Measurements from ENCODE around the gene HMGXB4. TPM values are rescaled to one million over a fixed set of nuclear protein-coding genes. Genes with fewer than 3 reads are reported as not detected.
"Not testable (repeated sequence)": the region's sequence is repeated elsewhere in the genome, so short reads cannot be mapped to it uniquely, and the experiment has no call there.

The HMGXB4 gene
- total RNA-seq, 4 donors from 2014 or later: 13.8 to 24.7 (median 19.9) TPM

GRCh38 chr22:35230839-35231584 is 26.3 kb upstream of the HMGXB4 start:
- no peak for DNase-seq
- WGBS, 2 donors: 43 to 55% methylated on average over 16 of the region's 16 CpGs
- intact Hi-C loops (cut with DNase I): no loop called here
- no peaks in the 10 kb centered on the region for H3K9me3 ChIP-seq
- no peak overlapping the region for H3K4me3 ChIP-seq (replicated peaks in 1 of 3)
- TF ChIP-seq POLR2A (IDR thresholded peaks at IDR 0.05) (no peak), CTCF (IDR thresholded peaks at IDR 0.05) (no peak)
- H3K27ac ChIP-seq: no peak overlapping the region
- H3K4me1 ChIP-seq: peaks cover 0 to 7% of the 10 kb centered on the region in 2 donors
- H3K36me3 ChIP-seq: no peaks in the 10 kb centered on the region
- H3K27me3 ChIP-seq: no peaks in the 10 kb centered on the region

DNA sequence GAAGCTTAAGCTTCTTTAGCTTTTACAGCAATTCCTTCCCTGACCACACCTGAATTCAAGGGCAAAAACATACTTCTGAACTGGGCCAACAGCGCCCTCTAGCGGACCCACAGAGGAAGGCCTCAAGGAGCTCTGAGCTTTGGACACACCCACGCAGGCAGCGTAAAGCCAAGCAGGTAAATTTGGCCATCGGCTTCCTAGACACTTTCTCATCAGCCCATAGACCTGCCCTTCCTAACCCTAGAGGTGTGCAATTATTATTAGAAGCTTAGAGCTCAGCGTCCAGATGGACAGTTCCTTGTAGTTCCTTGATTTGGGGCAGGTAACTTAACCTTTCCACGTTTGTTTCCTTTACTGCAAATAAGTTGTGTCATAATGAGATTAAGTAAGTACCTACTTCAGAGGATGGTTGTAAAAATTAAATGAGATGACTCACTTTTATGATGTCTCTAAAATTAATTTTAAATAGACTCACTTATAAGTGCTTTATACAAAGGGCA is 25.7 kb upstream of the HMGXB4 start:
- H3K4me1 ChIP-seq: peaks cover 0 to 7% of the 10 kb centered on the region in 2 donors
- DNase-seq: peak; percentile 68 to 83
- no peaks in the 10 kb centered on the region for H3K27me3 ChIP-seq
- peak; percentile 82 to 97 (median 86) for TF ChIP-seq CTCF (IDR thresholded peaks at IDR 0.05)
- no peak for TF ChIP-seq POLR2A (IDR thresholded peaks at IDR 0.05)
- H3K4me3 ChIP-seq (replicated peaks in 1 of 3): no peak overlapping the region
- H3K9me3 ChIP-seq: no peaks in the 10 kb centered on the region
- WGBS, 2 donors: 15% methylated on average over 7 of the region's 7 CpGs
- no peaks in the 10 kb centered on the region for H3K36me3 ChIP-seq
- H3K27ac ChIP-seq: no peak overlapping the region
- intact Hi-C loops (cut with DNase I): no loop called here

DNA sequence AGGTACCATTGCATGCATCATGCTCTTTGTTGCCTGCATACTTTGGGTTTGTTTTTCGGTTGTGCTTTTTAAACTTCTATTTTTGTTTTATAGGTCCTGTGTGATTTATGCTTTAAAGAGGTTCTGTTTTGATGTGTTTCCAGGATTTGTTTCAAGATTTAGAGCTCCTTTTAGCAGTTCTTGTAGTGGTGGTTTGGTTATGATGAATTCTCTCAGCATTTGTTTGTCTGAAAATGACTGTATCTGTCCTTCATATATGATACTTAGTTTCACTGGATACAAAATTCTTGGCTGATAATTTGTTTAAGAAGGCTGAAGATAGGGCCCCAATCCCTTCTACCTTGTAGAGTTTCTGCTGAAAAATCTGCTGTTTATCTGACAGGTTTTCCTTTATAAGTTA is 18.5 kb upstream of the HMGXB4 start:
- H3K27ac ChIP-seq; H3K4me1 ChIP-seq; intact Hi-C loops (cut with DNase I); H3K36me3 ChIP-seq; DNase-seq; H3K9me3 ChIP-seq; H3K27me3 ChIP-seq; H3K4me3 ChIP-seq (replicated peaks in 1 of 3): not testable (repeated sequence)
- 88 to 100% methylated on average over 1 of the region's 1 CpG for WGBS, 2 donors

DNA sequence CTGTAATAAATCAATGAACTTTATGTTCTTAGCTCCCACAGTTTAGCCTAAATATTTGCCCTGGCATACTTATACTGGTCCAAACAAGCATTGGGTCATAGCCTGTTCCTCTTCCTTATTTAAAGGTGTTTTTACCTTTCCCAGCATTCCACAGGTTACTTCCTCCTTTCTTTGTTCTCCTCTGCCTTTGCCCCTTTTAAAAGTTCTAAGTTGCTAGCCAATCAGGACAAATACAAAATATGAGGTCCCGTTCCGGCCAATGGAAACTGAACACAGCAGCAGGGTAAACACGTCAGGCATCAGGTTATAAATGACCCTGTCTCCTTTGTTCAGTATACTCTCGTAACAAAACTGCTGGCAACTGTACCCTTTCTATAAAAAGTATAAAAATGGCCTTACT is 12.8 kb upstream of the HMGXB4 start:
- H3K4me1 ChIP-seq; H3K36me3 ChIP-seq; H3K27ac ChIP-seq; H3K4me3 ChIP-seq (replicated peaks in 1 of 3); H3K9me3 ChIP-seq; DNase-seq; H3K27me3 ChIP-seq; intact Hi-C loops (cut with DNase I): not testable (repeated sequence)
- WGBS, 2 donors: 88 to 90% methylated on average over 4 of the region's 4 CpGs

DNA sequence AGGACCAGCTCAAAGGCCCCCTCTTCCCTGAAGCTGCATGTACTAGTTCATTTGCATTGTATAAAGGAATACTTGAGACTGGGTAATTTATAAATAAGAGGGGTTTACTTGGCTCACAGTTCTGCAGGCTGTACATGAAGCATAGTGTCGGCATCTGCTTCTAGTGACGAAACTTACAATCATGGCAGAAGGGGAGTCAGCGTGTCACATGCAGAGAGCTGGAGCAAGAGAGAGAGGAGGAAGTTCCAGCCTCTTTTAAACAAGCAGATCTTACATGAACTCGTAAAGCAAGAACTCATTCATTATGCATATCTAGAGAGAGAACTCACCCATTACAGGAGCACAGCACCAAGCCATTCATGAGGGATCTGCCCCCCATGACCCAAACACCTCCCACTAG is 7.1 kb upstream of the HMGXB4 start:
- H3K27me3 ChIP-seq: no peaks in the 10 kb centered on the region
- TF ChIP-seq CTCF (IDR thresholded peaks at IDR 0.05) (no peak), POLR2A (IDR thresholded peaks at IDR 0.05) (no peak)
- no peak for DNase-seq
- H3K4me3 ChIP-seq (replicated peaks in 1 of 3): no peak overlapping the region
- no peaks in the 10 kb centered on the region for H3K4me1 ChIP-seq
- intact Hi-C loops (cut with DNase I): no loop called here
- WGBS, 2 donors: 71 to 80% methylated on average over 4 of the region's 4 CpGs
- no peaks in the 10 kb centered on the region for H3K9me3 ChIP-seq
- no peak overlapping the region for H3K27ac ChIP-seq
- H3K36me3 ChIP-seq: no peaks in the 10 kb centered on the region

DNA sequence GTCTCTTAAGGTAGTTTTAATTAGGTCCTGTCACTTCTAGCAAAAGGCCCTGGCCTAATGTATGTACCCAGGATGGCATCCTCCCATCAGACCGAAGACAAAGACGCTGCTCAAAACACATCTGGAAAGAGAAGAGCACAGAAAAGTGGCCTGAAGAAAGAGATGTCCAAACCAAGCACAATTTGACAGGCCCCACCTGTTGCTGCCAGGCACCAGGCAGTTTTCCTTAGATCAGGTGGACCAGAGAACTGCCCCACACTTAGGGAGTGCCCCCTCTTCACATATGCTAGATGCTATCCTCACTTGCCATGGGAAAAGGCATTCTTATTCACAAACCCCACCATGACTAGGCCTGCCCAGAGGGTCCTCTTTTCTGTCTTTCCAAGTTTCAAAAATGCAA is 3.3 kb upstream of the HMGXB4 start:
- no peak overlapping the region for H3K27ac ChIP-seq
- WGBS, 2 donors: 84 to 91% methylated on average over 2 of the region's 2 CpGs
- peaks cover 0 to 8% of the 10 kb centered on the region in 2 donors for H3K4me1 ChIP-seq
- no peak overlapping the region for H3K4me3 ChIP-seq (replicated peaks in 1 of 3)
- intact Hi-C loops (cut with DNase I): no loop called here
- DNase-seq: no peak
- H3K9me3 ChIP-seq: no peaks in the 10 kb centered on the region
- no peaks in the 10 kb centered on the region for H3K36me3 ChIP-seq
- H3K27me3 ChIP-seq: no peaks in the 10 kb centered on the region
- no peak for TF ChIP-seq POLR2A (IDR thresholded peaks at IDR 0.05)
- no peak for TF ChIP-seq CTCF (IDR thresholded peaks at IDR 0.05)

Data from thyroid gland (tissue), 4 donors.